ENCODE results near the gene RBM39.
"Not testable (repeated sequence)": the region's sequence is repeated elsewhere in the genome, so short reads cannot be mapped to it uniquely, and the experiment has no call there.

DNA sequence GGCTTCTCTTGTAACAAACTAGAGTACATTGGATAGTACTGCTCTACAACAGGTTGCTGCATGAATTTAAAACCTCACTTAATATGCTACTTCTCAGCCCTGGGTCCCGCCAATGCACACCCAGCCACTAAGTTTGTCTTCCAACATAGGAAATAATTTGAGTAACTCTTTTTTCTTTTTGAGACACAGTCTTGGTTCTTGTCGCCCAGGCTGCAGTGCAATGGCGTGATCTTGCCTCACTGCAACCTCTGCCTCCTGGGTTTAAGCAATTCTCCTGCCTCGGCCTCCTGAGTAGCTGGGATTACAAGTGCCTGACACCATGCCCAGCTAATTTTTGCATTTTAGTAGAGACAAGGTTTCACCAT is 18.8 kb downstream of the RBM39 start:
- not testable (repeated sequence) for TF ChIP-seq KDM1A (IDR thresholded peaks at IDR 0.05; ENCODE audit: borderline replicate concordance); POLR2A (IDR thresholded peaks at IDR 0.05; ENCODE audit: low read depth, low read length); CHD4 (IDR thresholded peaks at IDR 0.05); RB1 (IDR thresholded peaks at IDR 0.05; ENCODE audit: borderline replicate concordance); ZZZ3 (IDR thresholded peaks at IDR 0.05; ENCODE audit: control insufficient read depth, insufficient read length, low read depth); CBX3 (IDR thresholded peaks at IDR 0.05; ENCODE audit: borderline replicate concordance, low read depth)
- TF ChIP-seq, protein P1, sequence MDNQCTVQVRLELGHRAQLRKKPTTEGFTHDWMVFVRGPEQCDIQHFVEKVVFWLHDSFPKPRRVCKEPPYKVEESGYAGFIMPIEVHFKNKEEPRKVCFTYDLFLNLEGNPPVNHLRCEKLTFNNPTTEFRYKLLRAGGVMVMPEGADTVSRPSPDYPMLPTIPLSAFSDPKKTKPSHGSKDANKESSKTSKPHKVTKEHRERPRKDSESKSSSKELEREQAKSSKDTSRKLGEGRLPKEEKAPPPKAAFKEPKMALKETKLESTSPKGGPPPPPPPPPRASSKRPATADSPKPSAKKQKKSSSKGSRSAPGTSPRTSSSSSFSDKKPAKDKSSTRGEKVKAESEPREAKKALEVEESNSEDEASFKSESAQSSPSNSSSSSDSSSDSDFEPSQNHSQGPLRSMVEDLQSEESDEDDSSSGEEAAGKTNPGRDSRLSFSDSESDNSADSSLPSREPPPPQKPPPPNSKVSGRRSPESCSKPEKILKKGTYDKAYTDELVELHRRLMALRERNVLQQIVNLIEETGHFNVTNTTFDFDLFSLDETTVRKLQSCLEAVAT (IDR thresholded peaks at IDR 0.05): not testable (repeated sequence)

All from GM12878 (cell line).